ENCODE data around the gene B4GALT1. TPM values are rescaled to one million over a fixed set of nuclear protein-coding genes. Genes with fewer than 3 reads are reported as not detected.

Gene B4GALT1
- total and polyA plus RNA-seq, 2 of the 8 experiments (the other 6 are each of a cell fraction or from before 2014, with no cell fraction given), result 12.8 to 18.2 TPM

DNA sequence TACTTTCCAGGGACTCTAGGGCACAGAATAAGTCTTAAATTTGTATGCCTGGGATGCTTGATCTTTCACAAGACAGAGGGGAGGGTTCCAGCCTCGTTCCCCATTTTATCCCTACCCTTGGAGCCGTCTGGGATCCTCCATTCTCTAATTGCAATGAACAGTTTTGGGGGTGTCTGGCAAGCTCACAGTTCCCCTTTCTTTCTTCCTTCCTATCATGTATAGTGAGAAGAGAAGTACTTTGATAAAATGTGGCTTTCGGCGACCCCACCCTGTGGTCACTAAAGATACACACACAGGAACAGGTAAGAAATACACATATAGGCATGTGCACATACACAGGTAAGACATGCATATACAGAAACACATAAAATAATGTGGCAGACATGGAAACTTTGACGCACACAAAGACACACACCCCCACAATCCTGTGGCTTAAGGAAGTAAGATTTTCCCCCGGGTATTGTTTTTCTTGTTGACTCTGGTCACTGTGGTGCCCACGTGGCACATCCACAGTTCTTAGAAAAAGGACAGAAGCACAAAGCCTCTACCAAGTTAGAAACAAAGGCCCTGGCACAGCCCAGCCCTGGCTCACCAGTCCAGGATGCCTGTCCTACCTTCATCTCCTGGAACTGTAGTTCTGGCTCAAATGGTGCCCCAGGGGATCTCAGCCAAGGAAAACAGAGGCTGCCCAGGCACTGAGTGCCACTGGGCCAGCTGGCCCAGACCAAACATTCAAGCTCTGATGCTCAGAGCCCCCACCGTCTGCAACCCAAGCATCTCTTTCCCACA, 84.4 kb downstream of the B4GALT1 start:
- no peak overlapping the region for H2BK12ac ChIP-seq (ENCODE audit: low read depth, low read length)
- TF ChIP-seq CREB1 (IDR thresholded peaks at IDR 0.05), result no peak
- TF ChIP-seq GTF2F1 (IDR thresholded peaks at IDR 0.05; ENCODE audit: borderline replicate concordance, low read depth, low read length), result no peak
- no peak for TF ChIP-seq RXRA (IDR thresholded peaks at IDR 0.05; ENCODE audit: insufficient read depth, low read depth, low read length)
- TF ChIP-seq, protein P1, sequence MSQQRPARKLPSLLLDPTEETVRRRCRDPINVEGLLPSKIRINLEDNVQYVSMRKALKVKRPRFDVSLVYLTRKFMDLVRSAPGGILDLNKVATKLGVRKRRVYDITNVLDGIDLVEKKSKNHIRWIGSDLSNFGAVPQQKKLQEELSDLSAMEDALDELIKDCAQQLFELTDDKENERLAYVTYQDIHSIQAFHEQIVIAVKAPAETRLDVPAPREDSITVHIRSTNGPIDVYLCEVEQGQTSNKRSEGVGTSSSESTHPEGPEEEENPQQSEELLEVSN (IDR thresholded peaks at IDR 0.05), result no peak
- TF ChIP-seq SP4 (IDR thresholded peaks at IDR 0.05; ENCODE audit: low read length), result no peak
- TF ChIP-seq FOSL1 (IDR thresholded peaks at IDR 0.05; ENCODE audit: insufficient read depth, low read depth, low read length), result no peak
- no peak for TF ChIP-seq KDM4A (IDR thresholded peaks at IDR 0.05; ENCODE audit: low read depth, low read length, severe bottlenecking)
- no peak for TF ChIP-seq TAF7 (optimal IDR thresholded peaks at IDR 0.05; ENCODE audit: borderline replicate concordance, low read depth, low read length)
- no peak for TF ChIP-seq NRF1 (IDR thresholded peaks at IDR 0.05; ENCODE audit: low read depth, low read length)
- TF ChIP-seq MAFK (IDR thresholded peaks at IDR 0.05; ENCODE audit: low read depth, low read length), result no peak
- no peak for TF ChIP-seq SIN3A (conservative IDR thresholded peaks at IDR 0.05 in 1 of 2, IDR thresholded peaks at IDR 0.05 in 1 of 2; ENCODE audit: low read depth in 1 of 2, low read length in 2 of 2)

More for the DNA sequence above, 84.4 kb downstream of the B4GALT1 start:
- peaks cover 4 to 13% of the 10 kb centered on the region in 2 experiments; a peak in 2 of 4 replicates for H3K9me3 ChIP-seq (ENCODE audit: insufficient read depth in 2 of 2, low read depth in 1 of 2, low read length in 1 of 2)
- H3K14ac ChIP-seq (ENCODE audit: insufficient read length), result no peak overlapping the region
- H3K23ac ChIP-seq (ENCODE audit: insufficient read length), result no peak overlapping the region
- 86% methylated on average over 8 of the region's 8 CpGs; no CpG with 5 or more reads in 1 of the 2 experiments for WGBS, 2 experiments (ENCODE audit: extremely low coverage in 1 of 2, insufficient coverage in 1 of 2, insufficient read length in 1 of 2, insufficient replicate concordance in 2 of 2, low coverage in 1 of 2, low lambda C conversion rate in 2 of 2, missing lambda C conversion rate in 1 of 2)
- no peaks in the 10 kb centered on the region for H3K36me3 ChIP-seq (ENCODE audit: control insufficient read depth in 2 of 4, insufficient read depth in 4 of 4, low read length in 3 of 4)
- H2AK5ac ChIP-seq (ENCODE audit: low read depth, low read length), result no peak overlapping the region
- no peak overlapping the region for H4K91ac ChIP-seq (replicated peaks; ENCODE audit: insufficient read length, low read length)
- H4K8ac ChIP-seq (ENCODE audit: extremely low read depth, insufficient read depth, low read length), result no peak overlapping the region
- no peak overlapping the region for H2BK5ac ChIP-seq (ENCODE audit: low read depth, low read length)
- no peaks in the 10 kb centered on the region for H3K79me2 ChIP-seq (ENCODE audit: control insufficient read depth in 1 of 2, insufficient read depth in 2 of 2, low read length in 2 of 2)
- no peak overlapping the region for H3K4me2 ChIP-seq (ENCODE audit: insufficient read depth in 1 of 2, low read depth in 2 of 2, low read length in 2 of 2)
- no peak overlapping the region for H3K27ac ChIP-seq (ENCODE audit: low read depth, low read length)
- no peaks in the 10 kb centered on the region for H3K27me3 ChIP-seq (replicated peaks in 1 of 4; ENCODE audit: control insufficient read depth in 3 of 4, extremely low read depth in 1 of 4, insufficient read depth in 3 of 4, low read length in 3 of 4)
- ChIA-PET CTCF (ENCODE audit: partially characterized antibody) (interaction anchor here (0.6 to 2.7 kb wide), 7 partner anchors 25 to 144 kb away, joined by 3 to 26 read pairs (median 3); no protein-coding TSS in a partner anchor), POLR2A (ENCODE audit: partially characterized antibody) (interaction anchor here (1.0 kb wide), 1 partner anchor 146 kb away, joined by 3 read pairs; no protein-coding TSS in a partner anchor)
- FAIRE-seq (no peak), DNase-seq (ENCODE audit: low read depth in 1 of 2, low spot score in 2 of 2) (no peak)
- H3K79me1 ChIP-seq (ENCODE audit: low read depth, low read length), result no peaks in the 10 kb centered on the region
- H2BK15ac ChIP-seq (ENCODE audit: low read length), result no peak overlapping the region
- no peak overlapping the region for H2AFZ ChIP-seq (ENCODE audit: low read length)
- H3K4me3 ChIP-seq (ENCODE audit: extremely low read depth in 1 of 4, insufficient read depth in 2 of 4, low read depth in 3 of 4, low read length in 4 of 4), result no peak overlapping the region
- H3K23me2 ChIP-seq (ENCODE audit: low read depth, low read length), result no peaks in the 10 kb centered on the region
- H2BK20ac ChIP-seq (ENCODE audit: low read length), result no peak overlapping the region
- H3K4ac ChIP-seq (replicated peaks; ENCODE audit: insufficient read length, low read depth, low read length), result no peak overlapping the region
- H3K56ac ChIP-seq (replicated peaks; ENCODE audit: insufficient read length, low read depth, low read length), result no peak overlapping the region
- no peaks in the 10 kb centered on the region for H4K20me1 ChIP-seq (replicated peaks in 1 of 2; ENCODE audit: control insufficient read depth in 1 of 2, insufficient read depth in 2 of 2, low read length in 2 of 2)
- H3K9ac ChIP-seq (replicated peaks in 1 of 4; ENCODE audit: extremely low read depth in 1 of 4, low read depth in 3 of 4, low read length in 3 of 4), result no peak overlapping the region
- H2BK120ac ChIP-seq (replicated peaks; ENCODE audit: low read depth, low read length), result no peak overlapping the region
- no peak overlapping the region for H4K5ac ChIP-seq (ENCODE audit: insufficient read length, low read depth, low read length)
- H3K4me1 ChIP-seq (replicated peaks in 1 of 4; ENCODE audit: control insufficient read depth in 3 of 4, insufficient read depth in 4 of 4, low read length in 3 of 4), result no peaks in the 10 kb centered on the region; a peak in 1 of 7 replicates
- no peak overlapping the region for H3K18ac ChIP-seq (ENCODE audit: extremely low read depth, low read length)
